Measurements from ENCODE around the gene PPP4R2.

DNA sequence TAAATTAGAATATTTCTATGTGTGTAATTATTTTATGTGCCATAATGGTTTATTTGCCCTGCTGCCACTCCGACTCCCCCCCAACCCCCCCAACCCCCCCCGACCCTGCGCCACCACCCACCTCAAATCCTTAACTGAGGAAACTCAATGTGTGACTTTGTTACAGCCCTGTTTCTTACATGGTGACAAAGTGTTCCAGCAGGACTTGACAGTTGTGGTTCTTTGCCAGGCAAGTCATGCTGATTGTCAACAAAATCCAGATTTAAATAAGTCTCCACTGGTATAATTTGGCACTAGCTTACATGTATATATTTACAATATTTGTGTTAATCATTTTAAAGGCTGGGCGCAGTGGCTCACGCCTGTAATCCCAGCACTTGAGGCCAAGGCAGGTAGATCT is 72.6 kb downstream of the PPP4R2 start:
- no peak for TF ChIP-seq CTCF (IDR thresholded peaks at IDR 0.05)
- TF ChIP-seq POLR2A (IDR thresholded peaks at IDR 0.05): no peak
